SK-N-SH treated with all-trans-retinoic acid at 6 μM for 48 hours (cell line): ENCODE data around the gene BPGM.
"Not testable (repeated sequence)": the region's sequence is repeated elsewhere in the genome, so short reads cannot be mapped to it uniquely, and the experiment has no call there.

Experiments
- ATAC-seq: fragments of 200-7000 bp; cut with Tn5 transposase; 3 replicates; pipeline ENCODE4 v1.9.1; 2020; ENCODE audit warnings: mild to moderate bottlenecking, moderate library complexity
- ARNTL ChIP-seq: fragments of 450-650 bp; formaldehyde crosslinking; IDR thresholded peaks from 2 replicates; pipeline ENCODE4 v1.5.0; 2020; ENCODE audit warnings: low read depth, mild to moderate bottlenecking, moderate library complexity, borderline replicate concordance
- BACH2 ChIP-seq: fragments of 250-450 bp; sonication (Bioruptor Pico); IDR thresholded peaks from 2 replicates; pipeline ENCODE4 v1.9.0; 2021; ENCODE audit warnings: mild to moderate bottlenecking, borderline replicate concordance
- CREB5 ChIP-seq: fragments of 250-450 bp; sonication (Bioruptor Pico); IDR thresholded peaks from 2 replicates; pipeline ENCODE4 v1.5.1; 2020; ENCODE audit warnings: low read depth, mild to moderate bottlenecking, moderate library complexity
- CSDC2 ChIP-seq: fragments of 250-450 bp; sonication (Bioruptor Pico); IDR thresholded peaks from 2 replicates; pipeline ENCODE4 v1.5.0; 2020; ENCODE audit warnings: mild to moderate bottlenecking, moderate library complexity
- CSRNP3 ChIP-seq: fragments of 250-450 bp; sonication (Bioruptor Pico); IDR thresholded peaks from 2 replicates; pipeline ENCODE4 v1.5.1; 2021; ENCODE audit warnings: mild to moderate bottlenecking, moderate library complexity
- GLIS3 ChIP-seq: fragments of 250-450 bp; sonication (Bioruptor Pico); IDR thresholded peaks from 2 replicates; pipeline ENCODE4 v1.5.0; 2020; ENCODE audit warnings: mild to moderate bottlenecking, moderate library complexity
- ISL1 ChIP-seq: fragments of 250-450 bp; sonication (Bioruptor Pico); IDR thresholded peaks from 2 replicates; pipeline ENCODE4 v2.1.2; 2022; ENCODE audit warnings: mild to moderate bottlenecking, moderate library complexity
- OSR1 ChIP-seq: fragments of 250-450 bp; sonication (Bioruptor Pico); IDR thresholded peaks from 2 replicates; pipeline ENCODE4 v1.8.0; 2022; ENCODE audit warnings: moderate library complexity, mild to moderate bottlenecking, inconsistent platforms
- PATZ1 ChIP-seq: fragments of 250-450 bp; sonication (Bioruptor Pico); IDR thresholded peaks from 2 replicates; pipeline ENCODE4 v1.8.0; 2020; ENCODE audit warnings: mild to moderate bottlenecking, moderate library complexity, borderline replicate concordance
- POU6F1 ChIP-seq: fragments of 250-450 bp; sonication (Bioruptor Pico); IDR thresholded peaks from 2 replicates; pipeline ENCODE4 v1.8.0; 2021; ENCODE audit warnings: low read depth, mild to moderate bottlenecking, moderate library complexity, borderline replicate concordance
- PPARA ChIP-seq: fragments of 250-450 bp; sonication (Bioruptor Pico); IDR thresholded peaks from 2 replicates; pipeline ENCODE4 v1.5.0; 2020; ENCODE audit warnings: mild to moderate bottlenecking, borderline replicate concordance
- RARB ChIP-seq: fragments of 250-450 bp; sonication (Bioruptor Pico); IDR thresholded peaks from 2 replicates; pipeline ENCODE4 v1.8.0; 2021; ENCODE audit warnings: mild to moderate bottlenecking, moderate library complexity
- SNAI2 ChIP-seq: fragments of 250-450 bp; sonication (Bioruptor Pico); IDR thresholded peaks from 2 replicates; pipeline ENCODE4 v1.5.0; 2020; ENCODE audit warnings: mild to moderate bottlenecking, moderate library complexity
- TCF4 ChIP-seq: fragments of 250-450 bp; sonication (Bioruptor Pico); IDR thresholded peaks from 2 replicates; pipeline ENCODE4 v1.8.0; 2021; ENCODE audit warnings: mild to moderate bottlenecking, moderate library complexity, borderline replicate concordance
- TOX ChIP-seq: fragments of 250-450 bp; sonication (Bioruptor Pico); IDR thresholded peaks from 2 replicates; pipeline ENCODE4 v1.8.0; 2021; ENCODE audit warnings: mild to moderate bottlenecking, moderate library complexity, borderline replicate concordance
- TSHZ2 ChIP-seq: fragments of 250-450 bp; sonication (Bioruptor Pico); IDR thresholded peaks from 2 replicates; pipeline ENCODE4 v1.5.0; 2020; ENCODE audit warnings: mild to moderate bottlenecking, moderate library complexity
- ZC3H10 ChIP-seq: fragments of 250-450 bp; sonication (Bioruptor Pico); IDR thresholded peaks from 2 replicates; pipeline ENCODE4 v1.5.1; 2021; ENCODE audit warnings: mild to moderate bottlenecking, moderate library complexity
- ZFP3 ChIP-seq: fragments of 250-450 bp; sonication (Bioruptor Pico); IDR thresholded peaks from 2 replicates; pipeline ENCODE4 v1.5.0; 2020; ENCODE audit warnings: mild to moderate bottlenecking, moderate library complexity
- ZFP30 ChIP-seq: fragments of 450-650 bp; formaldehyde crosslinking; IDR thresholded peaks from 2 replicates; pipeline ENCODE4 v1.5.0; 2022; ENCODE audit warnings: mild to moderate bottlenecking, moderate library complexity
- ZNF565 ChIP-seq: fragments of 450-650 bp; formaldehyde crosslinking; conservative IDR thresholded peaks from 2 replicates; pipeline ENCODE4 v1.5.0; 2020; ENCODE audit warnings: low read depth, mild to moderate bottlenecking, moderate library complexity
- ZNF70 ChIP-seq: fragments of 450-650 bp; formaldehyde crosslinking; IDR thresholded peaks from 2 replicates; pipeline ENCODE4 v1.5.0; 2020; ENCODE audit warnings: mild to moderate bottlenecking, moderate library complexity
- ZNF8 ChIP-seq: fragments of 450-650 bp; formaldehyde crosslinking; IDR thresholded peaks from 2 replicates; pipeline ENCODE4 v1.5.0; 2020; ENCODE audit warnings: mild to moderate bottlenecking, moderate library complexity

The BPGM gene

GRCh38 chr7:134685250-134685649 lies 38.6 kb downstream of the BPGM start:
- TF ChIP-seq TCF4 (no peak), OSR1 (CRISPR knock-in tag) (no peak), ISL1 (no peak), SNAI2 (CRISPR knock-in tag) (no peak), BACH2 (CRISPR knock-in tag) (no peak), PPARA (CRISPR knock-in tag) (no peak), CSRNP3 (CRISPR knock-in tag) (no peak), GLIS3 (CRISPR knock-in tag) (no peak), TOX (no peak), ZFP30 (no peak), ZNF565 (CRISPR knock-in tag) (no peak), ZNF70 (no peak), CREB5 (no peak), ARNTL (CRISPR knock-in tag) (no peak), ZNF8 (CRISPR knock-in tag) (no peak), ZFP3 (CRISPR knock-in tag) (no peak), CSDC2 (no peak), RARB (CRISPR knock-in tag) (no peak), ZC3H10 (CRISPR knock-in tag) (no peak), TSHZ2 (CRISPR knock-in tag) (no peak)
- no peak for ATAC-seq

GRCh38 chr7:134686786-134687185 lies 40.1 kb downstream of the BPGM start:
- TF ChIP-seq CSRNP3 (CRISPR knock-in tag) (no peak), GLIS3 (CRISPR knock-in tag) (no peak), PATZ1 (CRISPR knock-in tag) (no peak), ZNF8 (CRISPR knock-in tag) (no peak), RARB (CRISPR knock-in tag) (no peak), SNAI2 (CRISPR knock-in tag) (no peak), OSR1 (CRISPR knock-in tag) (no peak), ZNF565 (CRISPR knock-in tag) (no peak), CSDC2 (no peak), ARNTL (CRISPR knock-in tag) (no peak)
- ATAC-seq: peak; percentile 45

- ATAC-seq: not testable (repeated sequence)
These were observed 42.9 kb downstream of the BPGM start for GRCh38 chr7:134689550-134689949.

GRCh38 chr7:134690016-134690415 lies 43.4 kb downstream of the BPGM start:
- peak; percentile 65 for ATAC-seq
- 0 out of 2 replicates have a peak, but pooled peaks have one; percentile 30 for TF ChIP-seq POU6F1 (CRISPR knock-in tag)
- no peak for TF ChIP-seq ARNTL (CRISPR knock-in tag)
